Naive thymus-derived CD4-positive, alpha-beta T cell (primary cell): ENCODE measurements around the gene POLRMT. TPM values are rescaled to one million over a fixed set of nuclear protein-coding genes. Genes with fewer than 3 reads are reported as not detected.

Experiments
- ATAC-seq: fragments of 150-1000 bp; cut with Tn5 transposase; 2 replicates; pipeline ENCODE4 v1.10.0; 2021; ENCODE audit warnings: mild to moderate bottlenecking, moderate library complexity
- CTCF ChIA-PET: fragments of 350-600 bp; sonication (Branson Sonifier 250); formaldehyde crosslinking; loops from one replicate; lab custom pipeline; 2021; ENCODE audit warnings: antibody characterized with exemption; lab: Charles Lee
- POLR2A ChIA-PET: fragments of 350-600 bp; sonication (Branson Sonifier 250); formaldehyde crosslinking; loops from one replicate; lab custom pipeline; 2021; ENCODE audit warnings: antibody characterized with exemption, inconsistent platforms; lab: Charles Lee
- DNase-seq, 9 donors: peaks; one replicate each; pipeline versions ENCODE4 v3.0.0 to v3.0.0-alpha.2; 2020 to 2022; ENCODE audit warnings: mixed read lengths in 1 of 9
- H3K27ac ChIP-seq: one replicate; pipeline ENCODE4 v1.7.0; 2013; ENCODE audit warnings: mild to moderate bottlenecking, low read depth, low read length, moderate library complexity
- H3K27me3 ChIP-seq, 2 donors: one replicate each; pipeline ENCODE4 v1.7.0; 2013; ENCODE audit warnings: low read length in 2 of 2, mild to moderate bottlenecking in 2 of 2, moderate library complexity in 2 of 2; ENCODE audit not compliant: control insufficient read depth in 2 of 2, insufficient read depth in 2 of 2
- H3K36me3 ChIP-seq, 3 experiments: 1 replicate in 2 of 3; 2 replicates in 1 of 3; pipeline ENCODE4 v1.7.0; 2013; ENCODE audit warnings: low read length in 3 of 3, mild to moderate bottlenecking in 3 of 3, moderate library complexity in 1 of 3; ENCODE audit not compliant: insufficient read depth in 3 of 3, control insufficient read depth in 2 of 3
- H3K4me1 ChIP-seq, 2 donors: one replicate each; pipeline ENCODE4 v1.7.0; 2013; ENCODE audit warnings: low read length in 2 of 2, mild to moderate bottlenecking in 2 of 2, moderate library complexity in 1 of 2; ENCODE audit not compliant: control insufficient read depth in 2 of 2, insufficient read depth in 2 of 2
- H3K4me3 ChIP-seq: 2 replicates; pipeline ENCODE4 v1.7.0; 2013; ENCODE audit warnings: mild to moderate bottlenecking, low read length
- H3K9me3 ChIP-seq, 3 experiments: 1 replicate in 2 of 3; 2 replicates in 1 of 3; pipeline ENCODE4 v1.7.0; 2013; ENCODE audit warnings: low read length in 3 of 3; ENCODE audit not compliant: control insufficient read depth in 2 of 3
- H3K27ac Mint-ChIP-seq, 9 donors: one replicate each; pipeline ENCODE4 v1.8.0; 2020 to 2022; ENCODE audit warnings: mixed read lengths in 9 of 9, mild to moderate bottlenecking in 8 of 9, moderate library complexity in 5 of 9, inconsistent platforms in 2 of 9
- H3K27me3 Mint-ChIP-seq, 5 donors: one replicate each; pipeline ENCODE4 v1.8.0; 2021 to 2022; ENCODE audit warnings: mixed read lengths in 5 of 5, mild to moderate bottlenecking in 1 of 5
- H3K36me3 Mint-ChIP-seq, 5 donors: one replicate each; pipeline ENCODE4 v1.8.0; 2020 to 2022; ENCODE audit warnings: mixed read lengths in 5 of 5, mild to moderate bottlenecking in 3 of 5, inconsistent platforms in 1 of 5
- H3K4me1 Mint-ChIP-seq, 7 donors: one replicate each; pipeline ENCODE4 v1.8.0; 2020 to 2022; ENCODE audit warnings: mixed read lengths in 7 of 7, mild to moderate bottlenecking in 3 of 7, inconsistent platforms in 1 of 7
- H3K4me3 Mint-ChIP-seq, 10 donors: one replicate each; pipeline ENCODE4 v1.8.0; 2020 to 2022; ENCODE audit warnings: mild to moderate bottlenecking in 10 of 10, mixed read lengths in 10 of 10, moderate library complexity in 6 of 10, inconsistent platforms in 2 of 10
- H3K9me3 Mint-ChIP-seq, 11 donors: one replicate each; pipeline ENCODE4 v1.8.0; 2020 to 2022; ENCODE audit warnings: mixed read lengths in 11 of 11, mild to moderate bottlenecking in 4 of 11, inconsistent platforms in 1 of 11, moderate library complexity in 1 of 11
- intact Hi-C, 2 donors: fragments of 100-400 bp; cut with micrococcal nuclease; formaldehyde crosslinking; loops; one replicate each; pipeline ENCODE4 v1.15.1; 2023
- polyA plus RNA-seq, 2 donors: library from polyadenylated mRNA; unstranded; fragments of 300-500 nt; fragmentation: Illumina TruSeq; gene quantifications; one replicate each; pipeline ENCODE4 v1.2.3, GENCODE V29; 2021
- total RNA-seq, 6 experiments: library from RNA in 5 of 6; stranded (reverse) in 5 of 6; gene quantifications; 1 replicate in 5 of 6; 2 replicates in 1 of 6; pipeline ENCODE4 v1.2.3 and lab custom pipeline; 2021 to 2026

The POLRMT gene
- 100 to 1,000 TPM in 1 of 5 experiments, 10 to 100 TPM in 4; 61.2 to 105 (median 71.3) TPM for total RNA-seq
- 10 to 100 TPM; 37.4 to 51.8 TPM for polyA plus RNA-seq
- 72.1 reads per million, percentile 78 among the genes with 10 or more reads in this experiment for total RNA-seq (lab: John Stamatoyannopoulos, UW)

GRCh38 chr19:633068-633785 is at the start of gene POLRMT:
TSS of gene POLRMT (minus strand) at chr19:633537. CDS start at chr19:633512, 25 bp downstream.
- H3K9me3 ChIP-seq: no peaks in the 10 kb centered on the region
- H3K36me3 ChIP-seq: peaks cover 0 to 27% (median 6%) of the 10 kb centered on the region in 3 experiments
- no peaks in the 10 kb centered on the region for H3K27me3 ChIP-seq
- H3K27ac ChIP-seq: peak within 1 kb of the TSS; percentile 78
- intact Hi-C loops: loop anchor here (1.0 to 2.0 kb wide), 10 partner anchors 22 to 164 kb away; partner anchors contain the start of genes BSG (in 2 of the 2), PTBP1 (in 2 of the 2), CDC34 (in 1 of the 2) and HCN2 (in 1 of the 2)
- Mint-ChIP-seq H3K4me1 (peaks cover 13 to 41% (median 24%) of the 10 kb centered on the region in 7 donors), H3K27ac (peak within 1 kb of the TSS; percentile 89 to 97 (median 93)), H3K9me3 (peaks cover 0 to 2% (median 0%) of the 10 kb centered on the region in 11 donors), H3K4me3 (peak within 1 kb of the TSS; percentile 92 to 99 (median 97)), H3K36me3 (peaks cover 0 to 10% (median 5%) of the 10 kb centered on the region in 5 donors), H3K27me3 (no peaks in the 10 kb centered on the region)
- peak; percentile 99 for ATAC-seq
- DNase-seq: peak; percentile 87 to 99 (median 96)
- H3K4me3 ChIP-seq: peak within 1 kb of the TSS; percentile 91
- ChIA-PET POLR2A (interaction anchor here (0.6 to 2.5 kb wide), 9 partner anchors 23 to 957 kb away, joined by 3 to 18 read pairs (median 4); partner anchors contain the start of genes CDC34 and RNF126), CTCF (no interaction called here)
- H3K4me1 ChIP-seq: peaks cover 6 to 13% of the 10 kb centered on the region in 2 donors

GRCh38 chr19:682678-683320 is 49.5 kb upstream of the POLRMT start:
- H3K4me1 Mint-ChIP-seq: peaks cover 0 to 8% (median 0%) of the 10 kb centered on the region in 7 donors
- no peak for ATAC-seq
- no peaks in the 10 kb centered on the region for H3K36me3 Mint-ChIP-seq

DNA sequence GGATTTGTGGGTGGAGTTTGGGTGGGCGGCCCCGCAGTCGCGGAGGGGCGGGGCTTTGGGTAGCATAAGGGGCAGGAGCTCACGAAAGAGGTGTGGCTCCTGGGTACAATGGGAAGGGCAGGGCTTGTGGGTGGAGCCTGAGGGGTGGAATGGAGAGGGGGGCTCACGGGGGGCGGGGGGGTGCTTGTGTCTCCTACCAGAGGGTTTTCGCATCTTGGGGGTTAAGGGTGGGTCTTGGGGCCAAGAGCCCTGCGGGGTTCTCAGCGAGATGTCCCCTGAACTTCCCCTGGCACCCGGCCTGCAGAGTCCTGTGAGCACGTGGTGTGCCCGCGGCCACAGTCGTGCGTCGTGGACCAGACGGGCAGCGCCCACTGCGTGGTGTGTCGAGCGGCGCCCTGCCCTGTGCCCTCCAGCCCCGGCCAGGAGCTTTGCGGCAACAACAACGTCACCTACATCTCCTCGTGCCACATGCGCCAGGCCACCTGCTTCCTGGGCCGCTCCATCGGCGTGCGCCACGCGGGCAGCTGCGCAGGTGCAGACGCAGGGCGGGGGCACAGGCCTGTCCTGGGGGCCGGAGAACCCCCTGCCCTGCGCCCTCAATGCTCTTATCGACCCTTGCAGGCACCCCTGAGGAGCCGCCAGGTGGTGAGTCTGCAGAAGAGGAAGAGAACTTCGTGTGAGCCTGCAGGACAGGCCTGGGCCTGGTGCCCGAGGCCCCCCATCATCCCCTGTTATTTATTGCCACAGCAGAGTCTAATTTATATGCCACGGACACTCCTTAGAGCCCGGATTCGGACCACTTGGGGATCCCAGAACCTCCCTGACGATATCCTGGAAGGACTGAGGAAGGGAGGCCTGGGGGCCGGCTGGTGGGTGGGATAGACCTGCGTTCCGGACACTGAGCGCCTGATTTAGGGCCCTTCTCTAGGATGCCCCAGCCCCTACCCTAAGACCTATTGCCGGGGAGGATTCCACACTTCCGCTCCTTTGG is 48.0 kb upstream of the POLRMT start:
- CTCF ChIA-PET: no interaction called here
- H3K4me3 Mint-ChIP-seq: peak overlapping the region; percentile 77 to 95 (median 92)
- DNase-seq: peak in 7 of 9 donors; percentile 33 to 49 (median 41)

More at GRCh38 chr19:682678-683320, 49.5 kb upstream of the POLRMT start:
- no peaks in the 10 kb centered on the region for H3K36me3 ChIP-seq
- ChIA-PET POLR2A (no interaction called here), CTCF (no interaction called here)
- H3K27ac ChIP-seq: no peak overlapping the region
- H3K9me3 ChIP-seq: no peaks in the 10 kb centered on the region
- DNase-seq: no peak
- H3K4me3 ChIP-seq: no peak overlapping the region
- Mint-ChIP-seq H3K27ac (peak overlapping the region in 1 of 9 donors; percentile 13), H3K27me3 (no peaks in the 10 kb centered on the region), H3K9me3 (no peaks in the 10 kb centered on the region), H3K4me3 (no peak overlapping the region)
- intact Hi-C loops: loop anchor here in 1 of 2 donors (5.0 kb wide), 4 partner anchors 50 to 490 kb away; partner anchors contain the start of genes SBNO2 and WDR18
- H3K27me3 ChIP-seq: no peaks in the 10 kb centered on the region
- H3K4me1 ChIP-seq: peaks cover 5 to 12% of the 10 kb centered on the region in 2 donors

GRCh38 chr19:680287-681028 is 47.1 kb upstream of the POLRMT start:
- no peaks in the 10 kb centered on the region for H3K36me3 Mint-ChIP-seq
- peak overlapping the region; percentile 77 to 95 (median 92) for H3K4me3 Mint-ChIP-seq
- H3K27ac Mint-ChIP-seq: peak overlapping the region; percentile 89 to 100 (median 98)
- POLR2A ChIA-PET: interaction anchor here (1.0 to 1.4 kb wide), 5 partner anchors 17 to 589 kb away, joined by 3 to 11 read pairs (median 3); partner anchors contain the start of genes BSG, CIRBP and RNF126
- H3K27me3 Mint-ChIP-seq: peaks cover under 1 to 10% (median under 1%) of the 10 kb centered on the region in 5 donors
- Histone ChIP-seq H3K4me1 (peaks cover 5 to 12% of the 10 kb centered on the region in 2 donors), H3K27ac (peak overlapping the region; percentile 82), H3K9me3 (no peaks in the 10 kb centered on the region), H3K36me3 (no peaks in the 10 kb centered on the region), H3K27me3 (peaks cover 0 to 2% of the 10 kb centered on the region in 2 donors), H3K4me3 (peak overlapping the region; percentile 78)
- DNase-seq (peak; percentile 94 to 100 (median 97)), ATAC-seq (peak; percentile 91)
- no peaks in the 10 kb centered on the region for H3K9me3 Mint-ChIP-seq
- peaks cover 0 to 8% (median 2%) of the 10 kb centered on the region in 7 donors for H3K4me1 Mint-ChIP-seq
- CTCF ChIA-PET: no interaction called here
- intact Hi-C loops: loop anchor here (1.0 to 5.0 kb wide), 21 partner anchors 17 to 727 kb away; partner anchors contain the start of genes PTBP1 (in 2 of the 2), RNF126 (in 2 of the 2), BSG (in 1 of the 2) and CDC34 (in 1 of the 2)

More for the DNA sequence above, 48.0 kb upstream of the POLRMT start:
- no peak for ATAC-seq
- Histone ChIP-seq H3K27me3 (no peaks in the 10 kb centered on the region), H3K4me3 (peak overlapping the region; percentile 78), H3K4me1 (peaks cover 5 to 12% of the 10 kb centered on the region in 2 donors), H3K36me3 (no peaks in the 10 kb centered on the region), H3K27ac (peak overlapping the region; percentile 82), H3K9me3 (no peaks in the 10 kb centered on the region)
- Mint-ChIP-seq H3K27me3 (peaks cover 0 to 5% (median 0%) of the 10 kb centered on the region in 5 donors), H3K4me1 (peaks cover 0 to 8% (median 0%) of the 10 kb centered on the region in 7 donors), H3K36me3 (no peaks in the 10 kb centered on the region), H3K9me3 (no peaks in the 10 kb centered on the region), H3K27ac (peak overlapping the region; percentile 89 to 100 (median 98))
- POLR2A ChIA-PET: interaction anchor here (1.0 to 1.4 kb wide), 4 partner anchors 18 to 588 kb away, joined by 3 to 11 read pairs (median 4); partner anchors contain the start of genes BSG, CIRBP and RNF126
- intact Hi-C loops: loop anchor here (2.0 to 5.0 kb wide), 7 partner anchors 51 to 491 kb away; partner anchors contain the start of genes POLR2E (in 1 of the 2), SBNO2 (in 1 of the 2), TPGS1 (in 1 of the 2) and WDR18 (in 1 of the 2)
